RWPE1 (cell line): ENCODE data around the gene TANGO6.
A peak's percentile ranks its signal among the peaks of the same experiment; 100 is the strongest.
"Not testable (repeated sequence)": the region's sequence is repeated elsewhere in the genome, so short reads cannot be mapped to it uniquely, and the experiment has no call there.

ENCODE experiments used
- CTCF ChIA-PET: fragments of 350-600 bp; sonication (Branson Sonifier 250); formaldehyde crosslinking; extraction: SDS; loops from one replicate; lab custom pipeline; 2021; lab: Yijun Ruan, JAX
- POLR2A ChIA-PET: fragments of 400-600 bp; formaldehyde crosslinking; extraction: SDS; loops from one replicate; lab custom pipeline; 2020; ENCODE audit warnings: antibody characterized with exemption; ENCODE audit not compliant: low non-redundant PET; lab: Yijun Ruan, JAX
- DNase-seq: peaks from one replicate; pipeline ENCODE4 v3.0.0; 2012; ENCODE audit warnings: low spot score
- H3K27ac ChIP-seq: fragments of 450-650 bp; 2 replicates; pipeline ENCODE4 v1.5.1; 2017
- CTCF ChIP-seq: fragments of 450-650 bp; conservative IDR thresholded peaks from 2 replicates; pipeline ENCODE4 v1.5.1; 2017; ENCODE audit warnings: low read depth, mild to moderate bottlenecking

Gene TANGO6

GRCh38 chr16:69048328-69049120 is 205.2 kb downstream of the TANGO6 start:
- TF ChIP-seq CTCF = no peak
- DNase-seq = no peak
- H3K27ac ChIP-seq = no peak overlapping the region
- ChIA-PET POLR2A (no interaction called here), CTCF (interaction anchor here (0.7 kb wide), 1 partner anchor 20 kb away, joined by 7 read pairs; no protein-coding TSS in a partner anchor)

- ChIA-PET POLR2A (no interaction called here), CTCF (no interaction called here)
- H3K27ac ChIP-seq = no peak overlapping the region
- peak; percentile 45 for DNase-seq
- TF ChIP-seq CTCF = no peak
Measured at GRCh38 chr16:69049146-69049545, 205.8 kb downstream of the TANGO6 start.

GRCh38 chr16:69049603-69050375 is 206.5 kb downstream of the TANGO6 start:
- no peak for TF ChIP-seq CTCF
- POLR2A ChIA-PET = no interaction called here
- CTCF ChIA-PET = no interaction called here
- no peak for DNase-seq
- H3K27ac ChIP-seq = no peak overlapping the region

- POLR2A ChIA-PET = not testable (repeated sequence)
Measured at GRCh38 chr16:69051517-69051830, 208.1 kb downstream of the TANGO6 start.

GRCh38 chr16:69055008-69055407 is 211.7 kb downstream of the TANGO6 start:
- no peak for DNase-seq
- H3K27ac ChIP-seq = no peak overlapping the region
- no peak for TF ChIP-seq CTCF
- POLR2A ChIA-PET = no interaction called here
- CTCF ChIA-PET = interaction anchor here (0.6 to 1.1 kb wide), 2 partner anchors 18 to 62 kb away, joined by 3 to 5 read pairs; no protein-coding TSS in a partner anchor

More at GRCh38 chr16:69051517-69051830, 208.1 kb downstream of the TANGO6 start:
- DNase-seq = not testable (repeated sequence)
- CTCF ChIA-PET = interaction anchor here (0.6 kb wide), 1 partner anchor 115 kb away, joined by 5 read pairs; no protein-coding TSS in a partner anchor
- H3K27ac ChIP-seq = peak overlapping the region; percentile 55

GRCh38 chr16:69055980-69056379 is 212.6 kb downstream of the TANGO6 start:
- POLR2A ChIA-PET = interaction anchor here (0.7 kb wide), 1 partner anchor 36 kb away, joined by 5 read pairs; no protein-coding TSS in a partner anchor
- CTCF ChIA-PET = interaction anchor here (1.1 kb wide), 1 partner anchor 17 kb away, joined by 3 read pairs; no protein-coding TSS in a partner anchor
- TF ChIP-seq CTCF = no peak
- no peak for DNase-seq
- H3K27ac ChIP-seq = no peak overlapping the region

- ChIA-PET CTCF (no interaction called here), POLR2A (interaction anchor here (0.7 kb wide), 1 partner anchor 36 kb away, joined by 5 read pairs; no protein-coding TSS in a partner anchor)
- H3K27ac ChIP-seq = peak overlapping the region; percentile 88
- TF ChIP-seq CTCF = no peak
- DNase-seq = no peak
Measured at GRCh38 chr16:69056421-69056820, 213.1 kb downstream of the TANGO6 start.
